Adrenal gland (tissue), 12 donors: Measurements from ENCODE around the gene FNIP2. TPM values are rescaled to one million over a fixed set of nuclear protein-coding genes. Genes with fewer than 3 reads are reported as not detected.

Source experiments
- DNase-seq, 7 donors: peaks; one replicate each; pipeline ENCODE4 v3.0.0-alpha.2; 2019 to 2020
- H3K27ac ChIP-seq, 5 donors: fragments of 200-600 bp; sonication (generic) in 4 of 5; 1 replicate in 3 of 5; 2 replicates in 2 of 5; pipeline versions ENCODE4 v1.5.1 to v1.8.0; 2016 to 2020; ENCODE audit warnings: mild to moderate bottlenecking in 1 of 5
- H3K27me3 ChIP-seq: fragments of 200-600 bp; 2 replicates; pipeline ENCODE4 v1.8.0; 2021
- H3K36me3 ChIP-seq, 2 donors: fragments of 200-600 bp; replicated peaks in 1 of 2; 1 replicate in 1 of 2; 2 replicates in 1 of 2; pipeline versions ENCODE4 v1.5.1 to v1.8.0; 2018 to 2022
- H3K4me1 ChIP-seq, 2 donors: fragments of 200-600 bp; replicated peaks in 1 of 2; 1 replicate in 1 of 2; 2 replicates in 1 of 2; pipeline versions ENCODE4 v1.5.1 to v1.8.0; 2018 to 2021
- H3K4me3 ChIP-seq, 4 donors: fragments of 200-600 bp; sonication (generic) in 3 of 4; one replicate each; pipeline ENCODE4 v1.5.1; 2016 to 2018
- H3K9me3 ChIP-seq, 3 donors: fragments of 200-600 bp; sonication (generic) in 1 of 3; replicated peaks in 1 of 3; 1 replicate in 2 of 3; 2 replicates in 1 of 3; pipeline versions ENCODE4 v1.5.1 to v1.8.0; 2016 to 2021
- CTCF ChIP-seq, 6 experiments: fragments of 450-650 bp in 4 of 6; fragments of 200-600 bp in 2 of 6; sonication (generic) in 1 of 6; IDR thresholded peaks; 1 replicate in 5 of 6; 2 replicates in 1 of 6; pipeline versions ENCODE4 v1.5.1 to v1.8.0; 2016 to 2021; ENCODE audit warnings: antibody characterized with exemption in 6 of 6, mild to moderate bottlenecking in 2 of 6, moderate library complexity in 1 of 6
- POLR2A ChIP-seq, 2 donors: fragments of 450-650 bp; IDR thresholded peaks; one replicate each; pipeline ENCODE4 v1.6.1; 2017; ENCODE audit warnings: antibody characterized with exemption in 2 of 2, mild to moderate bottlenecking in 2 of 2, moderate library complexity in 1 of 2
- WGBS, 4 donors: extraction: QIAGEN DNeasy Blood & Tissue Kit in 2 of 4; methylation state at CpG; one replicate each; pipeline versions ENCODE4 v1.1.5 to v1.1.7; 2013 to 2017; 5-methylcytosine and 5-hydroxymethylcytosine counted together
- intact Hi-C, 2 donors: fragments of 100-400 bp; cut with DNase I; formaldehyde crosslinking; loops; one replicate each; pipeline versions ENCODE4 v1.14.1 to v1.15.0; 2022 to 2023
- polyA plus RNA-seq, 3 donors: library from polyadenylated mRNA; stranded (reverse); fragments of 200-250 nt in 2 of 3; fragments of 350-450 nt in 1 of 3; fragmentation: Illumina TruSeq in 1 of 3; extraction: RNeasy Lipid Tissue Mini Kit (QIAGEN cat#74804) in 1 of 3; gene quantifications; one replicate each; pipeline ENCODE4 v1.2.3, GENCODE V29; 2013 to 2014
- total RNA-seq, 9 donors: library from RNA; depleted of rRNA in 4 of 9; stranded (reverse); fragments of >200 nt in 4 of 9; fragments of 120-200 nt in 1 of 9; fragmentation: NEBNext Ultra II Directional in 1 of 9; extraction: Animal tissue kit (Norgen Biotek cat#: 25700) in 1 of 9; gene quantifications; one replicate each; pipeline versions ENCODE4 v1.1.0 to v1.2.4, GENCODE V29; 2013 to 2023
- donor health status: healthy with polysubstance abuse.
- donor health status: Bipolar disorder and iron deficiency.
- donor health status: DM: yes; HTN: yes; CAD: no.
- donor health status: DM: no; HTN: no; CAD: no.
- donor health status: DM: no; HTN: no; CAD: no.
- donor health status: DM: yes; HTN: yes; CAD: no.

The FNIP2 gene
- total and polyA plus RNA-seq, 12 donors = 3.5 to 39.4 (median 27.1) TPM

- no peak overlapping the region for H3K27ac ChIP-seq
- H3K4me1 ChIP-seq = peaks cover 38 to 58% of the 10 kb centered on the region in 2 donors
Observed at GRCh38 chr4:158781963-158782362, 13.1 kb downstream of the FNIP2 start.

GRCh38 chr4:158782551-158783360, 13.9 kb downstream of the FNIP2 start:
- no peaks in the 10 kb centered on the region for H3K9me3 ChIP-seq
- DNase-seq = no peak
- H3K27ac ChIP-seq = no peak overlapping the region
- WGBS, 4 donors = 62 to 68% (median 64%) methylated on average over 4 of the region's 4 CpGs
- H3K36me3 ChIP-seq = no peaks in the 10 kb centered on the region
- H3K4me3 ChIP-seq = no peak overlapping the region
- TF ChIP-seq CTCF (IDR thresholded peaks at IDR 0.05) = no peak
- no peak for TF ChIP-seq POLR2A (IDR thresholded peaks at IDR 0.05)
- H3K27me3 ChIP-seq = no peaks in the 10 kb centered on the region
- peaks cover 41 to 63% of the 10 kb centered on the region in 2 donors for H3K4me1 ChIP-seq
- intact Hi-C loops = no loop called here

More at GRCh38 chr4:158781963-158782362, 13.1 kb downstream of the FNIP2 start:
- intact Hi-C loops = no loop called here
- H3K4me3 ChIP-seq = no peak overlapping the region
- H3K36me3 ChIP-seq = no peaks in the 10 kb centered on the region
- TF ChIP-seq POLR2A (IDR thresholded peaks at IDR 0.05) = no peak
- no peak for TF ChIP-seq CTCF (IDR thresholded peaks at IDR 0.05)
- no peaks in the 10 kb centered on the region for H3K9me3 ChIP-seq
- WGBS, 4 donors = 35 to 65% (median 44%) methylated on average over 1 of the region's 1 CpG
- DNase-seq = no peak
- no peaks in the 10 kb centered on the region for H3K27me3 ChIP-seq

- no peaks in the 10 kb centered on the region for H3K27me3 ChIP-seq
- no peaks in the 10 kb centered on the region for H3K36me3 ChIP-seq
- no peak for TF ChIP-seq POLR2A (IDR thresholded peaks at IDR 0.05)
- no peak for TF ChIP-seq CTCF (IDR thresholded peaks at IDR 0.05)
- H3K27ac ChIP-seq = no peak overlapping the region
- peaks cover 35 to 53% of the 10 kb centered on the region in 2 donors for H3K4me1 ChIP-seq
- intact Hi-C loops = no loop called here
- DNase-seq = no peak
- 29 to 63% (median 45%) methylated on average over 2 of the region's 2 CpGs for WGBS, 4 donors
- no peak overlapping the region for H3K4me3 ChIP-seq
- H3K9me3 ChIP-seq = no peaks in the 10 kb centered on the region
Observed at GRCh38 chr4:158783785-158784184, 15.0 kb downstream of the FNIP2 start.

- Histone ChIP-seq H3K27me3 (no peaks in the 10 kb centered on the region), H3K4me1 (peaks cover 35 to 51% of the 10 kb centered on the region in 2 donors), H3K36me3 (no peaks in the 10 kb centered on the region), H3K27ac (peak overlapping the region in 4 of 5 donors; percentile 22 to 70 (median 52)), H3K4me3 (peak overlapping the region in 1 of 4 donors; percentile 27), H3K9me3 (no peaks in the 10 kb centered on the region)
- TF ChIP-seq CTCF (IDR thresholded peaks at IDR 0.05) (no peak), POLR2A (IDR thresholded peaks at IDR 0.05) (no peak)
- 15 to 24% (median 20%) methylated on average over 1 of the region's 1 CpG for WGBS, 4 donors
- intact Hi-C loops = no loop called here
- no peak for DNase-seq
Observed at GRCh38 chr4:158785718-158786117, 16.9 kb downstream of the FNIP2 start.
